ENCODE data around the gene RHBG.

Gene RHBG

DNA sequence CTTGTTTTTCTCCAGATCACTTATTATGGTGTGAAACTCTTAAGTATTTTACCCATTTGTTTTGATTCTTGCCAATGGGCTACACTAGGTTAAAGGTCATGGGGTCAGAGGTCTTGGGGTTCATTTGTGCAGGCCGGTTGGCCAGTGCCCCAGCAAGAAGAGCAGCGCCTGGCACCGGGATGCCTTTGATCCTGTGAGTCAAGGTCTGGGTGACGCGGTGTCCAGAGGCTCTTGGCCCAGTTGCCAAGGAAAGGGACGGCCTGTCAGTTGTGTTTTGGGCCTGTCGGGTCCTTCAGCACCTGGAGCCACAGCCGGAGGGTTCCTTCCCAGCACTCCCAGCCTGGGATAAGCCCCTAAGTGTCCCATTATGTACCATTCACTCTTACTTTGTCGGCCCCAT, 25.1 kb downstream of the RHBG start (continued):
- TF ChIP-seq ZNF70 (CRISPR knock-in tag; IDR thresholded peaks at IDR 0.05) (no peak), ZFP30 (CRISPR knock-in tag; IDR thresholded peaks at IDR 0.05) (no peak), ZC3H10 (CRISPR knock-in tag; IDR thresholded peaks at IDR 0.05) (no peak), OSR1 (CRISPR knock-in tag; IDR thresholded peaks at IDR 0.05) (no peak), ZFP3 (CRISPR knock-in tag; IDR thresholded peaks at IDR 0.05) (no peak), BACH2 (CRISPR knock-in tag; IDR thresholded peaks at IDR 0.05; ENCODE audit: borderline replicate concordance) (no peak)
- TF ChIP-seq, protein P1, sequence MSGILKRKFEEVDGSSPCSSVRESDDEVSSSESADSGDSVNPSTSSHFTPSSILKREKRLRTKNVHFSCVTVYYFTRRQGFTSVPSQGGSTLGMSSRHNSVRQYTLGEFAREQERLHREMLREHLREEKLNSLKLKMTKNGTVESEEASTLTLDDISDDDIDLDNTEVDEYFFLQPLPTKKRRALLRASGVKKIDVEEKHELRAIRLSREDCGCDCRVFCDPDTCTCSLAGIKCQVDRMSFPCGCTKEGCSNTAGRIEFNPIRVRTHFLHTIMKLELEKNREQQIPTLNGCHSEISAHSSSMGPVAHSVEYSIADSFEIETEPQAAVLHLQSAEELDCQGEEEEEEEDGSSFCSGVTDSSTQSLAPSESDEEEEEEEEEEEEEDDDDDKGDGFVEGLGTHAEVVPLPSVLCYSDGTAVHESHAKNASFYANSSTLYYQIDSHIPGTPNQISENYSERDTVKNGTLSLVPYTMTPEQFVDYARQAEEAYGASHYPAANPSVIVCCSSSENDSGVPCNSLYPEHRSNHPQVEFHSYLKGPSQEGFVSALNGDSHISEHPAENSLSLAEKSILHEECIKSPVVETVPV (CRISPR knock-in tag; IDR thresholded peaks at IDR 0.05) = no peak
- TF ChIP-seq, protein P2, sequence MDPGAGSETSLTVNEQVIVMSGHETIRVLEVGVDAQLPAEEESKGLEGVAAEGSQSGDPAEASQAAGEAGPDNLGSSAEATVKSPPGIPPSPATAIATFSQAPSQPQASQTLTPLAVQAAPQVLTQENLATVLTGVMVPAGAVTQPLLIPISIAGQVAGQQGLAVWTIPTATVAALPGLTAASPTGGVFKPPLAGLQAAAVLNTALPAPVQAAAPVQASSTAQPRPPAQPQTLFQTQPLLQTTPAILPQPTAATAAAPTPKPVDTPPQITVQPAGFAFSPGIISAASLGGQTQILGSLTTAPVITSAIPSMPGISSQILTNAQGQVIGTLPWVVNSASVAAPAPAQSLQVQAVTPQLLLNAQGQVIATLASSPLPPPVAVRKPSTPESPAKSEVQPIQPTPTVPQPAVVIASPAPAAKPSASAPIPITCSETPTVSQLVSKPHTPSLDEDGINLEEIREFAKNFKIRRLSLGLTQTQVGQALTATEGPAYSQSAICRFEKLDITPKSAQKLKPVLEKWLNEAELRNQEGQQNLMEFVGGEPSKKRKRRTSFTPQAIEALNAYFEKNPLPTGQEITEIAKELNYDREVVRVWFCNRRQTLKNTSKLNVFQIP (CRISPR knock-in tag; IDR thresholded peaks at IDR 0.05; ENCODE audit: borderline replicate concordance, low read depth) = no peak
- TF ChIP-seq, protein P3, sequence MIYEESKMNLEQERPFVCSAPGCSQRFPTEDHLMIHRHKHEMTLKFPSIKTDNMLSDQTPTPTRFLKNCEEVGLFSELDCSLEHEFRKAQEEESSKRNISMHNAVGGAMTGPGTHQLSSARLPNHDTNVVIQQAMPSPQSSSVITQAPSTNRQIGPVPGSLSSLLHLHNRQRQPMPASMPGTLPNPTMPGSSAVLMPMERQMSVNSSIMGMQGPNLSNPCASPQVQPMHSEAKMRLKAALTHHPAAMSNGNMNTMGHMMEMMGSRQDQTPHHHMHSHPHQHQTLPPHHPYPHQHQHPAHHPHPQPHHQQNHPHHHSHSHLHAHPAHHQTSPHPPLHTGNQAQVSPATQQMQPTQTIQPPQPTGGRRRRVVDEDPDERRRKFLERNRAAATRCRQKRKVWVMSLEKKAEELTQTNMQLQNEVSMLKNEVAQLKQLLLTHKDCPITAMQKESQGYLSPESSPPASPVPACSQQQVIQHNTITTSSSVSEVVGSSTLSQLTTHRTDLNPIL (CRISPR knock-in tag; IDR thresholded peaks at IDR 0.05; ENCODE audit: low read depth) = no peak

- no peak for ATAC-seq
Measured at GRCh38 chr1:156394835-156395461, 25.9 kb downstream of the RHBG start.

GRCh38 chr1:156399355-156400125, 30.5 kb downstream of the RHBG start:
- TF ChIP-seq ISL1 (CRISPR knock-in tag; IDR thresholded peaks at IDR 0.05) = no peak
- no peak for TF ChIP-seq TCF4 (CRISPR knock-in tag; IDR thresholded peaks at IDR 0.05; ENCODE audit: borderline replicate concordance)
- no peak for TF ChIP-seq ZNF70 (CRISPR knock-in tag; IDR thresholded peaks at IDR 0.05)
- no peak for TF ChIP-seq BACH2 (CRISPR knock-in tag; IDR thresholded peaks at IDR 0.05; ENCODE audit: borderline replicate concordance)
- TF ChIP-seq OSR1 (CRISPR knock-in tag; IDR thresholded peaks at IDR 0.05) = no peak
- no peak for TF ChIP-seq CSDC2 (CRISPR knock-in tag; IDR thresholded peaks at IDR 0.05)
- no peak for TF ChIP-seq RARB (CRISPR knock-in tag; IDR thresholded peaks at IDR 0.05)
- no peak for ATAC-seq

More at GRCh38 chr1:156394835-156395461, 25.9 kb downstream of the RHBG start:
- TF ChIP-seq ISL1 (CRISPR knock-in tag; IDR thresholded peaks at IDR 0.05) = no peak
- TF ChIP-seq PATZ1 (CRISPR knock-in tag; IDR thresholded peaks at IDR 0.05; ENCODE audit: borderline replicate concordance) = no peak
- TF ChIP-seq ZFP3 (CRISPR knock-in tag; IDR thresholded peaks at IDR 0.05) = no peak
- TF ChIP-seq, protein P2 (CRISPR knock-in tag; IDR thresholded peaks at IDR 0.05; ENCODE audit: borderline replicate concordance, low read depth) = no peak

DNA sequence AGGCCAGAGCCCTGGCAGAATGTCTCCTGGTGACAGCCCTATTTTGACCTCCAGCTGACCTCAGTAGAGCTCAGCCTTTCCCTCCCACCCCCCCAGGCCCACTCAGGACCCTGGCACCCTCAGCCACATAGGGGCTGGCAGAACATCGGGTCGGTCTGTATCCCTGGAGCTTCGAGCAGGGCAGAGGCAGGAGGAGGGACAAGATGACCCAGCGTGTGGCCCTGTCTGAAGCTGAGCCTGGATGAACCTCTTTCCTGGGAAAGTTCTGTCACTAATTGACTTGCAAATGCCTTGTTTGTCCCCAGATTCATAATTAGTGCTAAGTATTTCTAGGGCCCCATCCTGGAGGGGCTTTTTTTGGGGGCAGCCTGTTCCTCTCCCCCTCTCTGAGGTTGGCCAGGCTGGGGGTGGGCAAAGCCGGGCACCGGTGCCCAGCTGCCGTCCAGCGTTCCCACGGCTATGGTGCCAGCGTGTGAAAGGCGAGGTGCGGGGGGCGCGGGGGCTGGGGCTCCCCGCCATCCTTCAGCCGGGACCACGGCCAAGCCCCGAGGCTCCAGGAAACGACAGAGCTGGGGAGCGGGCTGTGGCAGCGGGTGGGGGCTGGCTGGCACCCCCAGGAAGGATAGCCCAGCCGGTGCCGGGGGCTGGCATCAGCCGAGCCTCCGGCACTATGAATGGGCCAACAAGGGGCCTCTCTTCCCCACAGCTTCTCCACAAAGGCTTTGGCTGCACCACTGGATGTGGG, 31.4 kb downstream of the RHBG start:
- no peak for ATAC-seq
- TF ChIP-seq OSR1 (CRISPR knock-in tag; IDR thresholded peaks at IDR 0.05) (no peak), ZNF565 (CRISPR knock-in tag; conservative IDR thresholded peaks at IDR 0.05; ENCODE audit: low read depth) (no peak), CSDC2 (CRISPR knock-in tag; IDR thresholded peaks at IDR 0.05) (no peak), TSHZ2 (CRISPR knock-in tag; IDR thresholded peaks at IDR 0.05) (no peak), PATZ1 (CRISPR knock-in tag; IDR thresholded peaks at IDR 0.05; ENCODE audit: borderline replicate concordance) (no peak), ZC3H10 (CRISPR knock-in tag; IDR thresholded peaks at IDR 0.05) (no peak), ZFP3 (CRISPR knock-in tag; IDR thresholded peaks at IDR 0.05) (no peak), PPARA (CRISPR knock-in tag; IDR thresholded peaks at IDR 0.05; ENCODE audit: borderline replicate concordance) (no peak)
- TF ChIP-seq, protein P1 (CRISPR knock-in tag; IDR thresholded peaks at IDR 0.05) = no peak

Measured in SK-N-SH treated with all-trans-retinoic acid at 6 μM for 48 hours (cell line).